ENCODE results near the gene RBM22.

Gene RBM22

DNA sequence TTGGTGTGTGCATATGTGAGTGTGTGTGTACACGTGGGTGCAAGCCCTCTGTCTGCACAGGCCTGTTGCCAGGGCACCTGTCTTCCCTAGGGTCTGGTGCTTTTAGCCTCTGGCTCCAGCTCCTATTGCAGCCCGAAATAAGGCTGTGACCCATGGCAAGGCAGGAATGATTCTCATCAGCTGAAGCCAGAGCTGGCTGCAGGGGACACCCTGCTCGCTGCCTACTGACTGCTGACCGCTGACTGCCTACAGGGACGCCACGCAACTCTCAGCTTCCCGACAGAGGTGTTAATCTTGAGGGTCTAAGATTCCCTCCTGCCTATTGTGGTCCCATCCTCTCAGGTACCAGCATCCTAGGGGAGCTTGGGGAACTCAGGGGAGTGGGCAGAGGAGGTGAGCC, 39.8 kb downstream of the RBM22 start, which contains the start of gene MYOZ3:
MYOZ3 (plus strand) TSS at position 166 of the 400 bp plus-strand sequence. CDS start 1,691 bp downstream, outside the sequence.
- no peak for TF ChIP-seq POLR2AphosphoS5 (IDR thresholded peaks at IDR 0.05; ENCODE audit: low read depth, low read length)

GRCh38 chr5:150660108-150660831, 40.6 kb downstream of the RBM22 start:
- TF ChIP-seq, protein P1, sequence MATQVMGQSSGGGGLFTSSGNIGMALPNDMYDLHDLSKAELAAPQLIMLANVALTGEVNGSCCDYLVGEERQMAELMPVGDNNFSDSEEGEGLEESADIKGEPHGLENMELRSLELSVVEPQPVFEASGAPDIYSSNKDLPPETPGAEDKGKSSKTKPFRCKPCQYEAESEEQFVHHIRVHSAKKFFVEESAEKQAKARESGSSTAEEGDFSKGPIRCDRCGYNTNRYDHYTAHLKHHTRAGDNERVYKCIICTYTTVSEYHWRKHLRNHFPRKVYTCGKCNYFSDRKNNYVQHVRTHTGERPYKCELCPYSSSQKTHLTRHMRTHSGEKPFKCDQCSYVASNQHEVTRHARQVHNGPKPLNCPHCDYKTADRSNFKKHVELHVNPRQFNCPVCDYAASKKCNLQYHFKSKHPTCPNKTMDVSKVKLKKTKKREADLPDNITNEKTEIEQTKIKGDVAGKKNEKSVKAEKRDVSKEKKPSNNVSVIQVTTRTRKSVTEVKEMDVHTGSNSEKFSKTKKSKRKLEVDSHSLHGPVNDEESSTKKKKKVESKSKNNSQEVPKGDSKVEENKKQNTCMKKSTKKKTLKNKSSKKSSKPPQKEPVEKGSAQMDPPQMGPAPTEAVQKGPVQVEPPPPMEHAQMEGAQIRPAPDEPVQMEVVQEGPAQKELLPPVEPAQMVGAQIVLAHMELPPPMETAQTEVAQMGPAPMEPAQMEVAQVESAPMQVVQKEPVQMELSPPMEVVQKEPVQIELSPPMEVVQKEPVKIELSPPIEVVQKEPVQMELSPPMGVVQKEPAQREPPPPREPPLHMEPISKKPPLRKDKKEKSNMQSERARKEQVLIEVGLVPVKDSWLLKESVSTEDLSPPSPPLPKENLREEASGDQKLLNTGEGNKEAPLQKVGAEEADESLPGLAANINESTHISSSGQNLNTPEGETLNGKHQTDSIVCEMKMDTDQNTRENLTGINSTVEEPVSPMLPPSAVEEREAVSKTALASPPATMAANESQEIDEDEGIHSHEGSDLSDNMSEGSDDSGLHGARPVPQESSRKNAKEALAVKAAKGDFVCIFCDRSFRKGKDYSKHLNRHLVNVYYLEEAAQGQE (IDR thresholded peaks at IDR 0.05; ENCODE audit: insufficient read depth in 1 of 2, low read depth in 2 of 2, low read length in 2 of 2) = no peak
- TF ChIP-seq FOXP2 (optimal IDR thresholded peaks at IDR 0.05; ENCODE audit: borderline replicate concordance, extremely low read depth, extremely low read length, insufficient read depth) (no peak), TAF1 (IDR thresholded peaks at IDR 0.05; ENCODE audit: borderline replicate concordance, insufficient read depth, low read length) (no peak), SIN3A (IDR thresholded peaks at IDR 0.05; ENCODE audit: borderline replicate concordance, insufficient read depth, low read length) (no peak), POLR2AphosphoS5 (IDR thresholded peaks at IDR 0.05; ENCODE audit: low read depth, low read length) (no peak)

DNA sequence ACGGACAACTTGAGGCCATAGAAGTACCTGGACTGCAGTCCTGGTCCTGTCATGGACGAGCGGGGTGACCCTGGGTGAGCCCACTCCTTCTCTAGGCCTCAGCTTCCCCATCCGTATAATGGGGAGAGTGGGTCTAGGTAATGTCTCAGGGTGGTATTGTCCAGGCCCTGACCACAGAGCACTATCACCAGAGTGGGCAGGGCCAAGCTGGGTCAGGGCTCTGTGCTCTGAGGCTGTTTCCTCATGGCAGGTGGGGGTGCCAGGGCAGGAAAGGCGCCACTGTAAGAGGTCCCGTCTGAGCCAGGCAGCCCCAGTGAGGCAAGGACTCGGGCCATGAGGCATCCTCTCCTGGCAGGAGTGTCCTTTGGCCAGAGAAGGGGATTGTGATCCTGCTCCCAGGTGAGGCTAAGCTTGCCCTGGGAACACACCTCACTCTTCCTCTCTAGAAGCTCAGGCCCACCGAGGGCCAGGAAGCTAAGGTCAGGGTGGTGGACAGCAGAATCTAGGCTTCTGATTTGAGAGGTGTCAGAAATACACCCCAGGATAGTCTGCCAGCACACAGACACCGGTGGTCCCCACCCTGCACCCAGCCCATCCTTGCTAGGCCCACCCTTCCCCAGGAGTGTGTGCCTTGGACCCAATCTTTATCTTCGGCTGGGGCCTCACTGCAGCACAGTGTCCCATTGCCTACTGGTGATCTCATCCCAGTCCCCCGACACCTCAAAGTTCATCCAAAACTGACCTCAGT, 41.3 kb downstream of the RBM22 start:
- TF ChIP-seq, protein P1 (IDR thresholded peaks at IDR 0.05; ENCODE audit: insufficient read depth in 1 of 2, low read depth in 2 of 2, low read length in 2 of 2) = no peak
- no peak for TF ChIP-seq SIN3A (IDR thresholded peaks at IDR 0.05; ENCODE audit: borderline replicate concordance, insufficient read depth, low read length)
- no peak for TF ChIP-seq POLR2AphosphoS5 (IDR thresholded peaks at IDR 0.05; ENCODE audit: low read depth, low read length)
- TF ChIP-seq FOXP2 (optimal IDR thresholded peaks at IDR 0.05; ENCODE audit: borderline replicate concordance, extremely low read depth, extremely low read length, insufficient read depth) = no peak
- TF ChIP-seq TAF1 (IDR thresholded peaks at IDR 0.05; ENCODE audit: borderline replicate concordance, insufficient read depth, low read length) = no peak

- TF ChIP-seq, protein P1 (IDR thresholded peaks at IDR 0.05; ENCODE audit: insufficient read depth in 1 of 2, low read depth in 2 of 2, low read length in 2 of 2) = no peak
- TF ChIP-seq TAF1 (IDR thresholded peaks at IDR 0.05; ENCODE audit: borderline replicate concordance, insufficient read depth, low read length) = no peak
- no peak for TF ChIP-seq SIN3A (IDR thresholded peaks at IDR 0.05; ENCODE audit: borderline replicate concordance, insufficient read depth, low read length)
- TF ChIP-seq FOXP2 (optimal IDR thresholded peaks at IDR 0.05; ENCODE audit: borderline replicate concordance, extremely low read depth, extremely low read length, insufficient read depth) = no peak
- no peak; the same call in 1 of the 2 replicates for TF ChIP-seq POLR2AphosphoS5 (IDR thresholded peaks at IDR 0.05; ENCODE audit: low read depth, low read length)
These were observed 42.1 kb downstream of the RBM22 start for GRCh38 chr5:150658699-150659265.

DNA sequence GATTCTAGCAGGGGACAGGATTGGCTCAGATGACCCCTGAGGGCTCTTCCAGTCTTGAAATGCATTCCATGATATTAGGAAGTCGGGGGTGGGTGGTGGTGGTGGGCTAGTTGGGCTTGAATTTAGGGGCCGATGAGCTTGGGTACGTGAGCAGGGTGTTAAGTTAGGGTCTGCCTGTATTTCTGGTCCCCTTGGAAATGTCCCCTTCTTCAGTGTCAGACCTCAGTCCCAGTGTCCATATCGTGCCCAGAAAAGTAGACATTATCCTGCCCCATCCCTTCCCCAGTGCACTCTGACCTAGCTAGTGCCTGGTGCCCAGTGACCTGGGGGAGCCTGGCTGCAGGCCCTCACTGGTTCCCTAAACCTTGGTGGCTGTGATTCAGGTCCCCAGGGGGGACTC, 42.7 kb downstream of the RBM22 start:
- no peak for TF ChIP-seq FOXP2 (optimal IDR thresholded peaks at IDR 0.05; ENCODE audit: borderline replicate concordance, extremely low read depth, extremely low read length, insufficient read depth)
- TF ChIP-seq SIN3A (IDR thresholded peaks at IDR 0.05; ENCODE audit: borderline replicate concordance, insufficient read depth, low read length) = no peak
- TF ChIP-seq, protein P1 (IDR thresholded peaks at IDR 0.05; ENCODE audit: insufficient read depth in 1 of 2, low read depth in 2 of 2, low read length in 2 of 2) = no peak
- TF ChIP-seq POLR2AphosphoS5 (IDR thresholded peaks at IDR 0.05; ENCODE audit: low read depth, low read length) = no peak
- TF ChIP-seq TAF1 (IDR thresholded peaks at IDR 0.05; ENCODE audit: borderline replicate concordance, insufficient read depth, low read length) = no peak

Measured in PFSK-1 (cell line).